Ramos (cell line): Measurements from ENCODE around the gene NIFK.
"Not testable (repeated sequence)": the region's sequence is repeated elsewhere in the genome, so short reads cannot be mapped to it uniquely, and the experiment has no call there.

Source experiments
- in situ Hi-C: fragments of 300-500 bp; cut with MboI; formaldehyde crosslinking; loops from one replicate; pipeline ENCODE4 v1.14.3; 2022; ENCODE audit warnings: low sequenced_read_pairs; ENCODE audit not compliant: unreplicated experiment

The NIFK gene

GRCh38 chr2:121698318-121698930 is 38.3 kb downstream of the NIFK start:
- in situ Hi-C loops, result no loop called here

- in situ Hi-C loops, result no loop called here
These were observed 39.5 kb downstream of the NIFK start for GRCh38 chr2:121697108-121697631.

GRCh38 chr2:121696410-121696930 is 40.2 kb downstream of the NIFK start:
- in situ Hi-C loops, result no loop called here

GRCh38 chr2:121695171-121695451 is 41.6 kb downstream of the NIFK start:
- in situ Hi-C loops, result no loop called here

- in situ Hi-C loops, result no loop called here
These were observed 42.1 kb downstream of the NIFK start for GRCh38 chr2:121694398-121695170.

GRCh38 chr2:121690572-121690971 is 46.1 kb downstream of the NIFK start:
- in situ Hi-C loops, result not testable (repeated sequence)

GRCh38 chr2:121690095-121690494 is 46.6 kb downstream of the NIFK start:
- in situ Hi-C loops, result no loop called here

GRCh38 chr2:121689356-121689755 is 47.3 kb downstream of the NIFK start:
- in situ Hi-C loops, result no loop called here

- in situ Hi-C loops, result no loop called here
These were observed 47.9 kb downstream of the NIFK start for GRCh38 chr2:121688820-121689219.

- in situ Hi-C loops, result no loop called here
These were observed 49.8 kb downstream of the NIFK start for GRCh38 chr2:121686902-121687301.

- in situ Hi-C loops, result no loop called here
These were observed 50.5 kb downstream of the NIFK start for GRCh38 chr2:121686218-121686617.

GRCh38 chr2:121682396-121683298 is 54.0 kb downstream of the NIFK start:
- in situ Hi-C loops, result no loop called here

GRCh38 chr2:121677855-121678254 is 58.8 kb downstream of the NIFK start:
- in situ Hi-C loops, result no loop called here
